Stimulated activated CD8-positive, alpha-beta memory T cell treated with anti-CD3 and anti-CD28 coated beads, Interleukin-4, amount 100 ng/mL, for 24 hours (primary cell): Measurements from ENCODE around the gene NAT16.
"Not testable (repeated sequence)": the region's sequence is repeated elsewhere in the genome, so short reads cannot be mapped to it uniquely, and the experiment has no call there.

Experiments used
- DNase-seq: peaks from one replicate; pipeline ENCODE4 v3.0.0-alpha.2; 2020; ENCODE audit warnings: low read depth

The NAT16 gene

DNA sequence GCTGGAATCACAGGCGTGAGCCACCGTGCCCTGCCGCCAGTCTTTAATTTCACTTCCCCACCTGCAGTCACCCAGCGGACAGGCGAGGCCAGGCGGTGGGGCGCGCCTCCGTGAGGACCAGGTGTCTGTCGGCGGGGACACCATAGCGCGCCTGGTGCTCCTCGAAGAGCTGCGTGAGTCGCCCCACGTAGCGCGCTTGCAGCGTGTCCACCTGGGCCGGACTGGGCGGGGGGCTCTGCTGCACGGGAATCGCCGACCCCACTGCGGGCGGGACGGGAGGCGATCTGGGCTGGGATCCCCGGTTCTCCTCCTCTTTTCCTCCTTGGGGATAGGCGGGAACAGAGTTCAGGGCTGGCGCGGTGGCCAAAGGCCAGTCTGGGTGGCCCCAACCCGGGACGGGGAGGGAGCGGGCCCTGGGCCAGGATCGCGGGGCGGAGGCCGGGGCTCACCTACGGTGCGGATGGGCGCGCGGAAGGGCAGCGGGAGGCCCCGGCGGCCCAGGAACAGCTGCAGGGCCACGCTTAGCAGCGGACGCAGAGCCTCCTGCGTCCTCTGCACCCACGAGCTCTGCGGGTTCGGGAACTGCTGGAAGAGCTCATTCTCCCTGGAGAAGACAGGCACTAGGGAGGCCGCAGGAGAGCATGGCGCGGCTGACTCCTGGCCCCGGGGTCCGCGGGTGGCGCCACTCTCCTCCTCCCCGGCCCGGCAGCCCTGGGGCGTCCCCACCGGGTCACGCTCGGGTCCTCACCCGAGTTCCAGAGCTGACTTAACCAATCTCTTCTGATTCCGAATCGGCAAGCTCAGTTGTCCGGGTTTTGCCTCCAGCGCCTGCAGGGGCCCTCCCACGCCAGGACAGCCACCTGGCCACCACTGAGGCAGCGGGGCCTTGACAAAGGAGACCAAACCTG is 21.9 kb upstream of the NAT16 start:
- no peak for DNase-seq

DNA sequence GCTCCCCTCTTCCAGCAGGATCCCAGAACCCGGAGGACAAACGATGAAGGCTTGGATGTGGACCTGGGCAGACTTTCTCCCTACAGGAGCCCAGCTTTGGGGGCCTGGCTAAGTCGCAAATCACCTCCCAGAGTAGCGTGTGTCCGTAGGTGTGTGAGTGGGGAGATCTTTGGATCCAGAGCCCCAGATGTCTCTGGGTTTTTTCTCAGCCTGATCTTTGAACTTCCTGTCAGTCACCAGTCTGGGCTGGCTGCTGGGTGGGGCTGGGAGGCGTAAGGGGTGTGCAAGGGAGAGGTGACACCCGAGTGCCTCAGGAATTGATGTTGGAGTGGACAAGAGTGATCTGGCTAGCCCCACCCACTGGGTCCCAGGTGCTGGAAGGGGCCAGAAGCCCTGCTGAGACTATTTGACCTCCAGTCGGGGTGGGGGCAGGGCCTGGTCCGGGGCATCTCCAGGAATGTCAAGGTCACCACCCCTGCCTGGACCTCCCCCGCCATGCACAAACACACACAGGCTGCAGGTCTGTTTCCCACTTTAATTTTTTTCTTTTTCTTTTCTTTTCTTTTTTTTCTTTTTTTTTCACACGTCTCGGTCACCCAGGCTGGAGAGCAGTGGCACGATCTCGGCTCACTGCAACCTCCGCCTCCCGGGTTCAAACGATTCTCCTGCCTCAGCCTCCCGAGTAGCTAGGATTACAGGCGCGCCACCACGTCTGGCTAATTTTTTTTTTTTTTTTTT is 20.9 kb upstream of the NAT16 start, which contains the start of gene MOGAT3:
MOGAT3 (minus strand) TSS at position 175 of the 738 bp plus-strand sequence. CDS start 182 bp downstream, outside the sequence.
- DNase-seq, result no peak

DNA sequence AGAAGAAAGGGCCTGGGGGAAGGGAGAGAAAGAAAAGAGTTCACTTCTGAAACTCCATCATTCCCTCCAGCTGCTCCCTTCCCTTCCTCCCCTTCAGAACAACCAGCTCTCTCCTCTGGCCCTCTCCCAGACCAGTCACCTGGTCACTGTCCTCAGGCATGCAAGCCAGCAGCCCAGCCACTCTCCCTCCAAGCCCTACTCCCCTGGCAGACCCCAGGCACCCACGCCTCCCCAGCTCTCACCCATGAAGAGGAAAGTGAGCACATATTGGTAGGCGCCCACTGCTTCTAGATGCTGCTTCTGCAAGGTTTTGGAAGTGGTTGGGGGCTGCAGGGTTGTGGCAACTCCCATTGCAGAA is 20.4 kb upstream of the NAT16 start:
- DNase-seq, result no peak

DNA sequence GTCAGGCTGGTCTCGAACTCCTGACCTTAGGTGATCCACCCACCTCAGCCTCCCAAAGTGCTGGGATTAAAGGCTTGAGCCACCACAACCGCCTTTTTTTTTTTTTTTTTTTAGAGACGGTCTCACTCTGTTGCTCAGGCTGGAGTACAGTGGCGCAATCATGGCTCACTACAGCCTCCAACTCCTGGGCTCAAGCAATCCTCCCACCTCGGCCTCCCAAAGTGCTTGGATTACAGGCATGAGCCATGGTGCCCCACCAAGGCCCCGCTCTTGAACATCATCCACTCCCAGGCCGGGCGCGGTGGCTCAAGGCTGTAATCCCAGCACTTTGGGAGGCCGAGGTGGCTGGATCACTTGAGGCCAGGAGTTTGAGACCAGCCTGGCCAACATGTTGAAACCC is 19.4 kb upstream of the NAT16 start:
- not testable (repeated sequence) for DNase-seq

DNA sequence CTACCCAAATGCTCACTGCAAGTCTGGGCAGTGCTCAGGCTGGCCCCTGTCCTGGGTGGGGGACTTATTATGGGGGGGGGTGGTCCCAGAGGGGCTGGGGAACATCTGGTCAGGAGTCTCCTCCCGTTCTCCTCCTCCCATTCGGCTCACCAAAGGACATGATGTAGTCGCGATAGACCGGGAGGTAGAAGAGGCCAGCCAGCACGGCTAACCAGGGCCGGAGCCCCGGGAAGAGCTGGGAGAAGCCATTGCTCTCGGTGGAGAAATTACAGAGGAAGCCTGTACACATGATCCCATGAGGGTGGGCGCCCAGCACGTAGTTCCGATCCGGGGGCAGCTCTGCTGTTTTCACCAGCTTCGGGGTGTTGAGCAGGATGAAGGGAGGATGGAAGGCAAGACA is 18.4 kb upstream of the NAT16 start:
- no peak for DNase-seq

DNA sequence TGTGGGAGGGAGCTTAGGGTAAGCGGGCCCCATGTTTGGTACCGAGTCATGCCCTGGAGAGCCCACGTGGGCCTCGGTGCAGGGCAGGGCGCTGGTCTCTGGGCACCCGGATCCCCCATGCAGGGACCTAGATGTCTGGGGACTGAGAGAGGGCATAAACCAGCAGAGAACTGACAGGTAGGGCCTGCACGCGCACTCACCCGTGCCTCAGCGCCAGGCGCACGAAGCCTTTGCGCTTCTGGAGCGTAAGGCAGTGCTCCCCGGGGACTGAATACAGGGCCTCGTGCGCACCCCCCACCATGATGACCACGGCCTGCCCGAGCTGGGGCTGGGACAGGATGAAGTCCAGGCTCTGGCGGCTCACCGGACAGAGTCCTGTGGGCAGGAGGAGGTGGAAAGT is 17.9 kb upstream of the NAT16 start:
- DNase-seq, result no peak

DNA sequence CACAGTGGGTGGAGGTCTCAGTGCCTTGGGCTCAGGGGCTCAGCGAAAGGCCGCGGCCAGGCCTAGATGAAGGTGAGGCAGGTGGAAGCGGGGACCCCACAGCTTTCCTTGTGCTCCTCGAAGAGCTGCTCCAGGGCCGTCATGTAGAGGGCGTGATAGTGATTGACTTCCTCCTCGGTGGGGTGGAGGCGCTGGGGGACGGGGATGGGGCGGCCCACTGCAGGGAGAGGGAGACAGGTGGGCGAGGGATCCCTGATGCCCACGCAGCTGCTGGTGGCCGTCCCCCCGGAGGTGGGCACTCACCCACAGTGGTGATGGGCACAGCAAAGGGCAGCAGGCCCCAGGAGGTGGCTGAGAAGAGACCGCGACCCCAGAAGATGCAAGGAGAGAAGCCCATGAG is 15.8 kb upstream of the NAT16 start:
- DNase-seq, result no peak

DNA sequence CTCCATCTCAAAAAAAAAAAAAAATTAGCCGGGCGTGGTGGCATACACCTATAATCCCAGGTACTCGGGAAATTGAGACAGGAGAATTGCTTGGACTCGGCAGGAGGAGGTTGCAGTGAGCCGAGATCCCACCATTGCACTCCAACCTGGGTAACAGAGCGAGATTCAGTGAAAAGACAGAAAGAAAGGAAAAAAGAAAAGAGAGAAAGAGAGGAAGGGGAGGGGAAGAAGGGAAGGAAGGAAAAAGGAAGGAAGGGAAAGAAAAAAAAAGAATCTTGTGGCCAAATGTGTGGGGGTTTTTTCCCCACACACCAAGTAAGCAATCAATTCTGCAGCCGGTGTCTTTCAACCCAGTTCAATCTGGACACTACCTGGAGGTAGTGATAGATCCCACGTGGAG is 9.0 kb upstream of the NAT16 start:
- no peak for DNase-seq

DNA sequence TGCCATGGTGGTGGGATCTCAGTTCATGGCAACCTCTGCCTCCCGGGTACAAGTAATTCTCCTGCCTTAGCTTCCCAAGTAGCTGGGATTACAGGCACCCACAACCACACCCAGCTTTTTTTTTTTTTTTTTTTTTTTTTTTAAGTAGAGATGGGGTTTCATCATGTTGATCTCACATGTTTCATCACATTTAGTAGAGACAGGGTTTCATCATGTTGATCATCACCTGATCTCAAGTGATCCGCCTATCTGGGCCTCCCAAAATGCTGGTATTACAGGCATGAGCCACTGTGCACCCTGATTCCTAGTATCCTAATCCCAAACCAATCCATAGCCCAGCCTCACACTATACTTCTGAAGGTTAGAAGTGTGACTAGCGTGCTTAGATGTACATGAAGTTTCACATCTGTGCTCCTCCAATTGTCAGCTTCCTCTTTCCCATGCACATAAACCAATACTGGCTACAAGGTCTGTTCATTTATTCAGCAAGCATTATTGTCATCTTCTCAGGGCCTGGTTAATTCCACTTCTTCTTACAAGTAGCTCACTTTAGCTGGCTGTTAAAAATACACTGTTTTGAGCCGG is 6.8 kb upstream of the NAT16 start:
- no peak for DNase-seq

DNA sequence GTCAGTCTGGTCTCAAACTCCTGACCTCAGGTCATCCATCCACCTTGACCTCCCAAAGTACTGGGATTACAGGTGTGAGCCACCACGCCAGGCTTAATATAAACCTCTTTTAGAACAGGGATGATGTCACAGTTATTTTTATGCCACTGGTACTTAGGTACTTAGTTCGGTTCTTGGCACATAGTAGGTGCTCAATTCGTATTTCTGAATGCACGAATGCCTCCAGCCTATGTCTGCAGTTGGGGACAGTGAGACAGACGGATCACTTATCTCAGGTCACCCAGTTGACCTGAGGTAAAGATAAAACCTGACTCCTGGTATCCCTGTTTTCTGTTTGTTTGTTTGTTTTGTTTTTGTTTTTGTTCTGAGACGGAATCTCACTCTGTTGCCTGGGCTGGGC is 6.1 kb upstream of the NAT16 start:
- DNase-seq, result no peak

DNA sequence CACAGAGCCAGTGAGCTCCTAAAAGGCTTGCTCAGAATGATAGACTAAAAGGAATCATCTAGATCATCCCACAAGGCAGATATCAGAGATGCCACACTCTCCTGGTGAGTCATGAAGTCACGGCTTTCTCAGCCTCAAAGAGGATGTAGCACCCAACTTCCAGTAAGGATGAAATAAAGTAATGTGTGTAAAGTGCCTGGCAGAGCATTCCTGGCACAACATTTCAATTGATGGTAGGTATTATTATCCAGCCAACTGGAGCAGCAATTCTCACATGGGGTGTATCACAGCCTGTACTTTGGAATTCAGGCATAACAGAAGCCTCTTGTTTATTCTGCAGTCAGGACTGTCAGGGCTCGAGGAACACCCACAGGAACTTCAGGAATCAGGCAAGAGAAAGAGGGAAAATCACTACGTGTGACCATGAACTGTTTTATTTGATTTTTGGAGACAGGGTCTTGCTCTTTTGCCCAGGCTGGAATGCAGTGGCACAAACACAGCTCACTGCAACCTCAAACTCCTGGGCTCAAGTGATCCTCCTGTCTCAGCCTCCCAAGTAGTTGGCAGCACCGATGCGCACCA is 5.3 kb upstream of the NAT16 start:
- no peak for DNase-seq

DNA sequence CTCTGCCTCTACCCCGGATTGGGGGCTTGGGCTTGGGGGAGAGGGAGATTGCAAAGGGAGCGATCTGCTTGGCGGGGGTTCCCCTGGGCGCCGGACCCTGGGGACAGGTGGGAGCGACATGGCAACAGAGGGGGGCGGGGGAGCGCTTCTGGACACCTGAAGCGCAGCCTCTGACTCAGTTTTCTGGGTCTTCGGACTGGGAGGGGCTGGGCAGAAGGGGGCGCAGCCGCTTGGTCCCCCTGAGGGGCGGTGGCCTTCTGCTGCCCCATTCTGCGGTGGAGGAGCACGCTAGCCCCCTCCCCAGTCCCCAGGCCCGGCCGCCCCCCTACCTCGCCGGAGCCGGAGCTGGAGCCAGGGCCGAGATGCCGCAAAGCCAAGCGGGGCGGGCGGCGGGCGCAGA is 380 bp downstream of the NAT16 start:
- no peak for DNase-seq

DNA sequence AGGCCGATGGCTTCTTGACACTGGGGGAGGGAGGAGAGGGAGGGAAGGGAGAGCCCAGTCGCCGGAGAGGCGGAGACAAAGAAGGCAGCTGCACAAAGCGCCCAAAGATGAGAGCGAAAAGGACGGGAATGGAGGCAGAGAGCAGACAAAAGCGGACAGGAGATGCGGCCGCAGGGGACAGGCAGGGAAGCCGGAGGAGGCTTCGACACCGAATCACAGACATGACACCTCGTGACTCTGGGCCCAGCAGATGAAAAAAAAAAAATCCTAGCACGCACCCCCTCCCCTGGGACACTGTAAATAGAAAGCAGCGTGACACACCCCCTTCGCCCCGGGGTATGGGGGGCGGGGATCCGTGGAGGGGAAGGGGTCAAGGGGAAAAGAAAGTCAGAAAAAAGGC is 976 bp downstream of the NAT16 start:
- DNase-seq, result no peak

DNA sequence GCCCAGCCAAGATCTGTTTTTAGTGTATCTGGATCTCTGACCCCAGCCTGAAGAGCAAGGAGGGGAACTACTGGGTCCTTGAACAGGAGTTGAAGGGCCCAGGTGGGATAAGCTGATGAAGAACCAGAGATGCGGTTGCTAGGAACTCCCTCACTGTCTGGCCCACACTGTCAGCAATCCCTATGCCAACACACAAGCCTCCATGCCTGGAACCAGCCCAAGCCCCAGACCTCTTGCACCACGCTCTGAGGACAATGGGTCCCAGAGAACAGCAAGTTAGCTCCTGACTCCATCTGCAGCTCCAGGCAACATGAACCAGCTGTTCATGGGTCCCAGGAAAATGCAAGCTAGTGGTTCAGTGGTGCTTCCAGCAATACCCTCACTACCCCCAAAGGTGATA is 2.4 kb downstream of the NAT16 start:
- DNase-seq, result no peak

DNA sequence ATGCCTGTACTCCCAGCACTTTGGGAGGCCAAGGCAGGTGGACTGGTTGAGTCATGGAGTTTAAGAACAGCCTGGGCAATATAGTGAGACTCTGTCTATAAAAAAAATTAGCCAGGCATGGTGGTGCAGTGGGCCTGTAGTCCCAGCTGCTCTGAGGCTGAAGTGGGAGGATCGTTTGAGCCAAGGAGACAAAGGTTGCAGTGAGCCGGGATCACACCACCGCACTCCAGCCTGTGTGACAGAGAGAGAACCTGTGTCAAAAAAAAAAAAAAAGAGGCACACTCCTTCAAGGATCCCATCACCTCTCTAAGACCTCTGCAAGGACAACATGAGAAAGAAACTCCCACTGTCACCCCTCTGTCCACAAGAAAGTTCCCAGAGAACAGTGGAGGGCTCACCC is 4.4 kb downstream of the NAT16 start:
- no peak for DNase-seq

DNA sequence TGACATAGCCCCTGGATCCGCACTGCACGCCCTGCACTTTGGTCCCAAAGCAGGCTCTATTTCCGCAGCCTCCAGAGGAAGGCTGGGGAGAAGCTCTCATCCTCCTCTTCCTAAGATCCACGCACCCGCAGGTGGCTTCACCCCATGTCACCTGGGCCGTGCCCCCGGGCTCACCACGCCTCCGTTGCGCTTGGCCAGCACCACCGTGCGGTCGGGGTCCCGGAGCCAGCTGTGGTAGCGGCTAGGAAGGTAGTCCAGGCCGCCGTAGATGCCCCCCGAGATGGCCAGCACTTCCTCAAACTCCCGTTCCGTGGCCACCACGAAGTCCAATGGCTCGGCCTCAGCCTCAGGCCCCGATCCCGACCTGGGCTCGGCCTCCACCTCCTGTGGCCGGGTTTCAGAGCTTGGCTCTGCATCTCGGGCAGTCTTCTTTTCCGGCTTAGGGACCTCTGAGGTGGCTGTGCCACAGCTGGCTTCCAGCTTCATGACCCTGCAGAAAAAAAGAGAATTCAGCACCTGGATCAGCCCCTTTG is 5.7 kb downstream of the NAT16 start:
- DNase-seq, result no peak

DNA sequence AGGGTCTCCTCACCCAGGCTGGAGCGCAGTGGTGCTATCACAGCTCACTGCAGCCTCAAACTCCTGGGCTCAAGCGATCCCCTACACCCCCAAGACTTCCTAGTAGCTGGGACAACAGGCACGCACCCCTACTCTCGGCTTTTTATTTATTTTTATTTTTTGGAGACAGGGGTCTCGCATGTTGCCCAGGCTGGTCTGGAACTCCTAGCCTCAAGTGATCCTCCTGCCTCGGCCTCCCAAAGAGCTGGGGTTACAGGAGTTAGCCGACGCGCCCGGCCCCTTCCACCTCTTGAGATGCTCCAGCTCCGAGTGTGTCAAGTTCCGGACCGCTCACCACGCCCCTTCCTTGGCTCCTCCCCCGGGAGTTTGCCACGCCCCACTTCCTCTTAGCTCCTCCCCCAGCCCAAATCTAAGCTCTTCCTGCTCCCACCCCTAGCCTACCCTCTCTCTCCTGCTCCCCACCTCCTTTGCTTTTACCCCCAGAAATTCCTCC is 6.3 kb downstream of the NAT16 start:
- no peak for DNase-seq

DNA sequence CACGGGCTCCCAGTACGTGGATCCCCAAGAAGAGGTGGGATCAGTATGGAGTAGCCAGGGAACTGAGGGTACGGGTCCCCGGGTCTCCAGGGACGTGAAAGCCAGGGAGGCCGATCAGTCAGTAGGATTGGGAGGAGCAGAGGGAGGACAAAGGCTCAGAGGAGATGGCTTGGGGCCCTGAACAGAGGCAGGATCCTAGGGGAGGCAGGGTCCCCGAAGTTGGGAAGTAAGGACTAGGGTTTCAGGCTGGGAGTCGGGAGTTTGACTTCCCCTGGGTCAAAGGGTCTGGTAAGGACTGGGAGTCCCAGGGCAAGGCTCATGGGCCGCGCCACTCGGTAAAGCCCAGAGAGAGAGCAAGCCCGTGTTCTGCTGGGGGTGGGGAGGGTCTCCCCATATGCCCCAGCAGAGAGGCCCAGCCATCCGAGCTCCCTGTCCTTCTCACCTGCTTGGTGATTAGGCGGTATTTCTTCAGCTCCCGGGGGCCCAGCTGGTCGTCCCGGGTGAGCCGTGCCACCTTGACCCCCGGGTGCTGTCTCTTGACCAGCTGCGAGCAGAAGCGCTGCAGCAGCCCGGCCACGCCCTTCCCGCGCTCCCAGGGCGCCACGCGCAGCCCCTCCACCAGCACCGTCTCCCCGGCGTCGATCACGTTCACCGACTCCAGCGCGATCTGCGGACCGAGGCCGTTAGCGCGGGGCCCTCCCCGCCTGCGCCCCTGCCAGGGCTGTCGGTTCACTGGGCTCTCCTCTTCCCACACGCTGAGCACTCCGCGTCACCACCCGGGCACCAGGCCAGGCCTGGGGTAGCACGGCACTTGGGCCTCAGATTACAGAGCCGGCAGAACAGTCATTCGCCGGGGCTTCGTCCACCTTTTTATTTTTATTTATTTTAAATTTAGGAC is 7.0 kb downstream of the NAT16 start:
- DNase-seq, result no peak

DNA sequence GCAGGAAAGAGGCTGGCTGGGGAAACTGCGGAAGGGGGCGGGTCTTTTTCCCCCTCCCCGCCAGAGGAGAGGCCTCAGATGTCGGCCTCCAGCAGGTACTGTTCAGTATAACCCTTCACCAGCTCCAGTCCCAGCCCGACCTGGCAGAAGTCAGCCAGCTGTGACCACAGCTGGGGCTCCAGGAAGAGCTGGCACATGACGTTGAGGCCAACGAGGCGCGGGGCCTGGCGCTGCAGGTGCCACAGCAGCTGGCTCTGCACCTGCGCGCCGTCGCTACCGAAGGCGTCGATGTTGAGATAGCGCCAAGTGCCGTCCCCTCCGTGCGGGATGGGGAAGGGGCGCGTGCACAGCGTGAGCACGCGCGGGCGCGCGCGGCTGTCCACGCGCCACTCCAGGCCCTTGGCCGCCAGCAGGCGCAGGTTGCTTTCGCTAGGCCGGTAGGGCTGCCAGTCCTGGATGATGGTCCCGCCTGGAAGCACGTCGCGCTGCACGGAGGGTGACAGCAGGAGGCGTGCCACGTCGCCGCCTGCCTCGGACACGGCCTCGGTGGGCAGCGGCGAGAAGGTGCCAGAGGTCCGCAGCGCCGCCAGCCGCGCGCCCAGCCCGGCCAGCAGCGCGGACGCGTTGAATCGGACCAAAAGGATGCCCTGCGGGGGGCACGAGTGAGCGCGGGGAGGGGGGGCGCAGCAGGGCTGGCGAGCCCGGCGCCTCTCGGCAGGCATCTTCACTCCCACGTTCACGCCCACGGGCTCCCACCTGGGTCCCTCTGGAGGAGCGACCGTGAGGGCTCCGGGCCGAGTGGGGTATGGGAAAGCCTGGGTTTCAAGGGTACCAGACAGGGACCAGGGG is 7.9 kb downstream of the NAT16 start:
- DNase-seq, result no peak

DNA sequence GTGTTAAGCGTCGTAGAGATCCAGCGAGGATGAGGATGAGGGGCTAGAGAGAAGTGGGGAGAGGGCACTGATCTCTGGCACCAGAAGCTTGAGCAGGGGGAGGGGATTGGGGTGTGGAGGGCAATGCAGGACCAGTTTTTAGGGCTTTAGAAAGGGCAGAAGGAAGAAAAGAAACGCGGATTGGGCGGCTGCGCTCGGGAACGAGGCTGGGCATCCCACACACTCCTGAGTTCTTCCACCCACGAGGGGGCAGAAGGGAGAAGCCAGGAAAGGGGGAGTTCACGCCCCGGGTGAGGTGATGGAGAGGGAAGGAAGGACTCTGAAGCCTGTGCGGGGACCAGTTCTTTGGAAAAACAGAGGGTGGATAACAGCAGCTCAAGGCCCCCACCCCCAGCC is 8.7 kb downstream of the NAT16 start:
- DNase-seq, result no peak
